ENCODE data around the gene NCCRP1. TPM values are rescaled to one million over a fixed set of nuclear protein-coding genes. Genes with fewer than 3 reads are reported as not detected.

The NCCRP1 gene, protein sequence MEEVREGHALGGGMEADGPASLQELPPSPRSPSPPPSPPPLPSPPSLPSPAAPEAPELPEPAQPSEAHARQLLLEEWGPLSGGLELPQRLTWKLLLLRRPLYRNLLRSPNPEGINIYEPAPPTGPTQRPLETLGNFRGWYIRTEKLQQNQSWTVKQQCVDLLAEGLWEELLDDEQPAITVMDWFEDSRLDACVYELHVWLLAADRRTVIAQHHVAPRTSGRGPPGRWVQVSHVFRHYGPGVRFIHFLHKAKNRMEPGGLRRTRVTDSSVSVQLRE
- total RNA-seq (2022; extraction: Qiagen RNA extraction; ENCODE audit: low read depth), result 0.76 to 2.2 TPM (median 1.7 TPM) in 5 replicates

DNA sequence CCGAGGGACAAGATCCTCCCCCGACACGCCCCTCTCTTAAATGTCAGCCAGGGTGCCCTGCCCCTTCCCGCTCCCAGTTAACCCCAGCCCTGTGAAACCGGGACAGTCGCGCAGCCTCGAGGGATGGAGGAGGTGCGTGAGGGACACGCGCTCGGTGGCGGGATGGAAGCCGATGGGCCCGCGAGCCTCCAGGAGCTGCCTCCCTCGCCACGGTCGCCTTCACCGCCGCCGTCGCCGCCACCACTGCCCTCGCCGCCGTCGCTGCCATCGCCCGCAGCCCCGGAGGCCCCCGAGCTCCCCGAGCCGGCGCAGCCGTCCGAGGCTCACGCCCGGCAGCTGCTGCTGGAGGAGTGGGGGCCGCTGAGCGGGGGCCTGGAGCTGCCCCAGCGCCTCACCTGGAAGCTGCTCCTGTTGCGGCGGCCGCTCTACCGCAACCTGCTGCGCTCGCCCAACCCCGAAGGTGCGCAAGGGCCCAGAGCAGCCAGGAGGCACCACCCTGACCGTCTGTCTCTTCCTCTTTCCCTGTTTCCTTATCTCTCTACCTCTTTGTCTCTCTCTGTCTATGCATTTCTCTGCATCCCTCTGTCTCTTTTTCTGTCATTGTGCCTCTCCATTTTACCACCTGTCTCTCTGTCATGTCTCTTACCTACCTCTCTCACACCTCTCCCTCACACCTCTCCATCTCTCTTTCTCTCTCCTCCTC lies at the start of gene NCCRP1:
NCCRP1 (plus strand) TSS at position 105 of the 703 bp plus-strand sequence; CDS start at position 124, 19 bp downstream.

DNA sequence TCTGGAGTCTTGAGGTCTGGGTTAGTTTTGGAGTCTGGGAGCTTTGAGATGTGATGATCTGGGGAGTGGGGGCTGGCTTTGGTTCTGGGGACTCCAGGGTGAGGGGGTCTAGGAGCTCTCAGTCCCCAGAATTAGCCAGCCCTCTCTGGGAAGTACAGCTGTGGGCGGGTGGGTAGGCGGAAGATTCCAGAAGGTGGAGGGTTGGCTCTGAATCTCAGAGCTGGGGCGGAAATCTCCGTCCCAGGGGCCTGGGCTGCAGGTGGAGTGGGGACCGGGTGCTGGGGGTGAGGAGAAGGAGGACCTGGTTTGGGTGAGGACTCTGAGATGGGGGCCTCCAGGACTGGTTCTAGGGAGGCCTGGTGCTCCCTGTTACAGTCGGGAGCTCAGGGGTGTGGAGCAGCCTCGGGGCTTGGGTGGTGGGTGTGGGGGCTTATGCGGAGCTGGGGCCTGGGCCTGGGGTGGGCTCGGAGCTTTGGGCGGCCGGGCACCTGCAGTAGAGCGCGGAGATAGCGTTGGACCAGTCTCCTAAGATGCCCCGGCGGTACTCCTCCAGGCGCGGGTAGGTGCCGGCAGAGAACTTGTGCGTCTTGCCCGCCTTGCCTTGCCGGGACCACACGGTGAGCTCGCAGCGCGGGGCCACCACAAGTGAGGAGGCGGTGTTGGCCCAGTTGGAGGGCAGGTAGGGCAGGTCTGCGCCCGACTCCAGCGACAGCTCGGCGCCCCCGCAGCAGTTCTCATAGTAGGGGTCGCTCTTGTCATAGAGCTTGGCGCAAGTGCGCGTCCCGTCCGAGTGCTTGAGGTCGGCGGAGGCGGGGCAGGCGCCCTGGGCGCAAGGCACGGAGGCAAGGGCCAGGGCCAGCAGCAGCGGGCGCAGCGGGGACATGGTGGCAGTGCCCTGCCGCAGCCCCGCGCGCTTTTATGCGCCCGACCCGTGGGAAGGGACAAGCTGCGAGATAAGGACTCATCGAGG lies 6.9 kb downstream of the NCCRP1 start, which contains the start of gene SYCN:
SYCN (minus strand) TSS at position 892 of the 970 bp plus-strand sequence; CDS start at position 883, 9 bp downstream.

DNA sequence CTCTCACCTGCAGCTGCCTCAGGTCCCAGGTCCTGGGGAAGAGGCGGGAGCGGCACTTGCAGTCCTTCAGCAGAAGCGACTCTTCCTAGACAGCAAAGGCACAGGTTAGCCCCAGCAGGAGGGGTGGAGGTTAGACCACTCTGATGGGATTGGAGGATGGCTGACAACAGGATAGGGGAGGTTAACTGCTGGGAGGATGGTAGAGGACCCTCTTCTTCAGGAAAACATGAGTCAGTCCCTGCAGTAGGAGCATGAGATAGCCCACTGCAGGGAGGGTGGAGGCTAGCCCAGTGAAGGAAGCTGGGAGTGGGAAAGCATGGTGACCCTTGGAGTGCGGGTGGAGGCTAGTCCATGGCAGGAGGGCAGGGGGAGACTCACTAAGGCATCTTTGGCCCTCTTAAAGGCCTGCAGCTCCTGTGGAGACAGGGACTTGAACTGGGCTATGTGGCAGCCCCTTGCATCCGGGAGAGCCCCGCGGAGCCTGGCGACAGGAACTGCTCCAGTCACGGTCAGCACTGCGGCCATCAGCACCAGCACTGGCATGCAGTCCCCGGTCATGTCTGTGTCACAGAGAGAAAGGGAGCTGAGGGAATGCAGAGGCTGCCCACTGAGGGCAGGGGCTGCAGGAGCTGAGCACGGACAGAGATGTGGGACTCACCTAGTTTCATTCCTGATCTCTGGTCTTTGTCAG lies 47.8 kb downstream of the NCCRP1 start, which contains the start of gene IFNL3:
IFNL3 (minus strand) TSS at position 597 of the 691 bp plus-strand sequence; CDS start at position 558, 39 bp downstream.

DNA sequence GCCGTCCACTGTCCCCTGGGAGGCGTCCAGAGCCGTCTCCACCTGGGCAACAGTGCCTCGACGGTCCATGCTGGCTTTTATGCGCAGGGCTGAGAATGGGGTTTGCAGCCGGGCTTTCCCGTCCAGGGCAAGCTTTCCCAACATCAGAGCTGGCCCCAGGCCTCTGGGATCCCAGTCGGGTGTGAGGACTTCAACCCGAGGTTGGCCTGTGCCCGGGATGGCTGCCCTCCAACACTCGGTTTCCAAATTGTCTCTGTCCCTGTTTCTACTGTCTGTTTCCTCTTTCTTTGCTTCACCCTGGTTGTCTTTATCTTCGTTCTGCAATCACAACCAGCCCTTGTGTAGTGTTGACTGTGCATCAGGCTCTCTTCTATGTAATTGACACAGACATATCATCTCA lies 52.0 kb downstream of the NCCRP1 start, which contains the start of gene IFNL4:
IFNL4 (minus strand) TSS at position 51 of the 400 bp plus-strand sequence.

Other genes starting within 250 kb of the NCCRP1 start
- 73.0 to 93.5 TPM (median 86.8 TPM) in 5 replicates for gene FBXO17, start 221.2 kb upstream of the NCCRP1 start, total RNA-seq (2022; extraction: Qiagen RNA extraction; ENCODE audit: low read depth)
- gene FBXO27, start 164.4 kb upstream of the NCCRP1 start, total RNA-seq (2022; extraction: Qiagen RNA extraction; ENCODE audit: low read depth), result 4.5 to 7.7 TPM (median 6.0 TPM) in 5 replicates
- gene ACP7, start 112.6 kb upstream of the NCCRP1 start, total RNA-seq (2022; extraction: Qiagen RNA extraction; ENCODE audit: low read depth), result 0.09 to 0.23 TPM (median 0.16 TPM) in 4 of 5 replicates, not detected in the other
- gene PAK4, start 71.2 kb upstream of the NCCRP1 start, total RNA-seq (2022; extraction: Qiagen RNA extraction; ENCODE audit: low read depth), result 85.3 to 143 TPM (median 108 TPM) in 5 replicates
- gene SYCN, start 7.3 kb downstream of the NCCRP1 start, total RNA-seq (2022; extraction: Qiagen RNA extraction; ENCODE audit: low read depth), result not detected in 5 replicates
- gene IFNL3, start 48.0 kb downstream of the NCCRP1 start, total RNA-seq (2022; extraction: Qiagen RNA extraction; ENCODE audit: low read depth), result 0.19 TPM in 1 of 5 replicates, not detected in the others
- gene IFNL4, start 51.9 kb downstream of the NCCRP1 start, total RNA-seq (2022; extraction: Qiagen RNA extraction; ENCODE audit: low read depth), result not detected in 5 replicates
- not detected in 5 replicates for gene IFNL2, start 71.4 kb downstream of the NCCRP1 start, total RNA-seq (2022; extraction: Qiagen RNA extraction; ENCODE audit: low read depth)
- gene IFNL1, start 99.4 kb downstream of the NCCRP1 start, total RNA-seq (2022; extraction: Qiagen RNA extraction; ENCODE audit: low read depth), result 0.15 to 0.28 TPM (median 0.27 TPM) in 3 of 5 replicates, not detected in the others
- gene LRFN1, start 123.9 kb downstream of the NCCRP1 start, total RNA-seq (2022; extraction: Qiagen RNA extraction; ENCODE audit: low read depth), result 7.6 to 14.2 TPM (median 10.9 TPM) in 5 replicates
- 0.24 to 0.83 TPM (median 0.45 TPM) in 5 replicates for gene GMFG, start 139.1 kb downstream of the NCCRP1 start, total RNA-seq (2022; extraction: Qiagen RNA extraction; ENCODE audit: low read depth)
- 124 to 189 TPM (median 173 TPM) in 5 replicates for gene SAMD4B, start 145.5 kb downstream of the NCCRP1 start, total RNA-seq (2022; extraction: Qiagen RNA extraction; ENCODE audit: low read depth)
- 62.8 to 77.0 TPM (median 70.6 TPM) in 5 replicates for gene PAF1, start 194.1 kb downstream of the NCCRP1 start, total RNA-seq (2022; extraction: Qiagen RNA extraction; ENCODE audit: low read depth)
- gene MED29, start 194.4 kb downstream of the NCCRP1 start, total RNA-seq (2022; extraction: Qiagen RNA extraction; ENCODE audit: low read depth), result 64.5 to 67.1 TPM (median 65.6 TPM) in 5 replicates
- gene ZFP36, start 209.9 kb downstream of the NCCRP1 start, total RNA-seq (2022; extraction: Qiagen RNA extraction; ENCODE audit: low read depth), result 52.1 to 60.7 TPM (median 57.1 TPM) in 5 replicates
- gene PLEKHG2, start 215.7 kb downstream of the NCCRP1 start, total RNA-seq (2022; extraction: Qiagen RNA extraction; ENCODE audit: low read depth), result 38.8 to 65.0 TPM (median 54.8 TPM) in 5 replicates
- gene RPS16, start 239.0 kb downstream of the NCCRP1 start, total RNA-seq (2022; extraction: Qiagen RNA extraction; ENCODE audit: low read depth), result 6,546 to 7,499 TPM (median 7,130 TPM) in 5 replicates
- gene SUPT5H, start 248.6 kb downstream of the NCCRP1 start, total RNA-seq (2022; extraction: Qiagen RNA extraction; ENCODE audit: low read depth), result 175 to 216 TPM (median 185 TPM) in 5 replicates